Naive thymus-derived CD8-positive, alpha-beta T cell (primary cell): ENCODE results near the gene IRAK1BP1. TPM values are rescaled to one million over a fixed set of nuclear protein-coding genes. Genes with fewer than 3 reads are reported as not detected.
"Not testable (repeated sequence)": the region's sequence is repeated elsewhere in the genome, so short reads cannot be mapped to it uniquely, and the experiment has no call there.

Experiments used
- ATAC-seq, 2 donors: fragments of 150-1000 bp; cut with Tn5 transposase in 1 of 2; sonication (Bioruptor Pico), chemical (Tn5 transposase) in 1 of 2; 1 replicate in 1 of 2; 2 replicates in 1 of 2; pipeline ENCODE4 v1.10.0; 2021; ENCODE audit warnings: mild to moderate bottlenecking in 2 of 2, moderate library complexity in 2 of 2
- POLR2A ChIA-PET: fragments of 350-600 bp; sonication (Branson Sonifier 250); formaldehyde crosslinking; loops from one replicate; lab custom pipeline; 2021; ENCODE audit warnings: antibody characterized with exemption; lab: Charles Lee
- DNase-seq, 10 donors: peaks; one replicate each; pipeline versions ENCODE4 v3.0.0 to v3.0.0-alpha.2; 2020 to 2022
- H3K27ac Mint-ChIP-seq, 10 donors: one replicate each; pipeline ENCODE4 v1.8.0; 2020 to 2022; ENCODE audit warnings: mild to moderate bottlenecking in 10 of 10, mixed read lengths in 10 of 10, moderate library complexity in 4 of 10, inconsistent platforms in 1 of 10
- H3K27me3 Mint-ChIP-seq, 5 donors: one replicate each; pipeline ENCODE4 v1.8.0; 2021 to 2022; ENCODE audit warnings: mixed read lengths in 5 of 5
- H3K36me3 Mint-ChIP-seq, 3 donors: one replicate each; pipeline ENCODE4 v1.8.0; 2020 to 2022; ENCODE audit warnings: mixed read lengths in 3 of 3, mild to moderate bottlenecking in 2 of 3, inconsistent platforms in 1 of 3
- H3K4me1 Mint-ChIP-seq, 4 donors: one replicate each; pipeline ENCODE4 v1.8.0; 2021 to 2022; ENCODE audit warnings: mixed read lengths in 4 of 4
- H3K4me3 Mint-ChIP-seq, 10 donors: one replicate each; pipeline ENCODE4 v1.8.0; 2020 to 2022; ENCODE audit warnings: mild to moderate bottlenecking in 10 of 10, mixed read lengths in 10 of 10, moderate library complexity in 6 of 10, inconsistent platforms in 1 of 10
- H3K9me3 Mint-ChIP-seq, 9 donors: one replicate each; pipeline ENCODE4 v1.8.0; 2020 to 2022; ENCODE audit warnings: mixed read lengths in 9 of 9, mild to moderate bottlenecking in 3 of 9, inconsistent platforms in 1 of 9, moderate library complexity in 1 of 9
- polyA plus RNA-seq, 3 donors: library from polyadenylated mRNA; unstranded; fragments of 300-500 nt; fragmentation: Illumina TruSeq; gene quantifications; one replicate each; pipeline ENCODE4 v1.2.3, GENCODE V29; 2021
- total RNA-seq, 8 experiments: library from RNA in 2 of 8; stranded (reverse) in 2 of 8; gene quantifications; one replicate each; pipeline ENCODE4 v1.2.3 and lab custom pipeline; 2021 to 2026

The IRAK1BP1 gene
- total and polyA plus RNA-seq, 5 experiments from 2014 or later, result 1.5 to 5.2 (median 1.8) TPM

GRCh38 chr6:78909391-78909790 is 42.0 kb downstream of the IRAK1BP1 start:
- H3K9me3 Mint-ChIP-seq, result peaks cover 0 to 18% (median 0%) of the 10 kb centered on the region in 9 donors
- DNase-seq, result no peak
- no peak for ATAC-seq
- H3K4me1 Mint-ChIP-seq, result peaks cover 5 to 24% (median 18%) of the 10 kb centered on the region in 4 donors
- peaks cover 21 to 41% (median 28%) of the 10 kb centered on the region in 5 donors for H3K27me3 Mint-ChIP-seq
- POLR2A ChIA-PET, result no interaction called here
- peak overlapping the region in 2 of 10 donors; percentile 49 to 55 for H3K4me3 Mint-ChIP-seq
- H3K27ac Mint-ChIP-seq, result no peak overlapping the region
- H3K36me3 Mint-ChIP-seq, result peaks cover 27 to 35% (median 30%) of the 10 kb centered on the region in 3 donors

DNA sequence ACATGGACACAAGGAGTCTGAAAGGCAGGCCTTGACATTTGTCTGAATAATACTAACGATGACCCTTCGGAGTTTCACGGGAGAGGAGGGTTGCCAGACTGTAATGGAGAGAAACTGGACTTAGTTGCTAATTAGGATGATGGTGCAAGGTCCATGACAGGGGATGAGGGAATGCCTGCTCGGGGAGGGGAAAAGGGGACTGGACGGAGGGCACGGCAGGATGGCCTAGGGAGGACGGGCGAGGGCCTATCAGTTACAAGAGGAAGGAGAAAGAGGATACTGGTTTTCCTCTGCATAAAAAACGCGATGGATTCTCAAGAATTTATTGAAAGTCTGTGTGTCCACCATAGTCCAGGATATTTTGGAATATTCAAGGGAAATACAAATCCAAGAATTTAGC is 42.7 kb downstream of the IRAK1BP1 start:
- POLR2A ChIA-PET, result no interaction called here
- Mint-ChIP-seq H3K27ac (no peak overlapping the region), H3K4me3 (peak overlapping the region in 8 of 10 donors; percentile 2 to 57 (median 46)), H3K9me3 (peaks cover 0 to 18% (median 0%) of the 10 kb centered on the region in 9 donors), H3K4me1 (peaks cover 5 to 24% (median 18%) of the 10 kb centered on the region in 4 donors), H3K36me3 (peaks cover 27 to 35% (median 30%) of the 10 kb centered on the region in 3 donors), H3K27me3 (peaks cover 21 to 41% (median 28%) of the 10 kb centered on the region in 5 donors)
- DNase-seq (no peak), ATAC-seq (no peak)

- Mint-ChIP-seq H3K9me3 (peaks cover under 1 to 21% (median 4%) of the 10 kb centered on the region in 9 donors), H3K4me3 (peak overlapping the region; percentile 13 to 69 (median 52)), H3K27me3 (peaks cover 21 to 41% (median 28%) of the 10 kb centered on the region in 5 donors), H3K36me3 (peaks cover 31 to 35% (median 31%) of the 10 kb centered on the region in 3 donors), H3K4me1 (peaks cover 5 to 24% (median 18%) of the 10 kb centered on the region in 4 donors), H3K27ac (peak overlapping the region in 1 of 10 donors; percentile 5)
- ATAC-seq (no peak), DNase-seq (no peak)
- POLR2A ChIA-PET, result no interaction called here
Observed at GRCh38 chr6:78910591-78911171, 43.3 kb downstream of the IRAK1BP1 start.

DNA sequence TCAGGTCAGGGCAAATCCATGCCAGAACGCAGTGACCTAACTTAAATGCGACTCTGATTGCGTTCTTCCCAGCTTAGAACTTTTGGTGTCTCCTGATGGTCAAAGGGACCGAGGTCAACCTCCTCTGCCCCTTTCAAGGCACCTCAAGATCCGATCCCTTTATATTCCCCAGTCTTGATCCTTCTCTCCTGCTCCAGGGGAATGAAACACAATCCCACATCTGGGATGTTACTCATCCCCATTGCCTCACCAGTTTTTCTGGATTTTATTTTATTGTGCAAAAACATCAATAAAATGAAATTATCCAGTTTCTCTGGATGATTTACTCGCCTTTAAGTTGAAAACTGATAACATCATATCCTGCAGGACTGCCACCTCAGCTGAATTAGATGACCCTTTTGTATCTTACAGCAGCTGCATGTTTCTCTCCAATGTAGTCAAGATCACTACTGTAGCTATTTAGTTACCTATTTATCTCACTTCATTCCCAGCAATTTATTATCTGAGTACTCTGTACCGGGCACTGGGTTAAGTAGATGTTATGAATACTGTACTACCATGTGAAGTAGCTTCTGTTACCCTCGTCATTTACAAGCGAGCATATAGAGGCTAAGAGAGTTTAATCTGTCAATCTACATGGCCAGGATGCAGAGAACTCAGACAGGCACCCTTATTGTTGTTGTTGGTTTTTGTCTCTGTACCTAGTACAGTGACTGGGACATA is 44.0 kb downstream of the IRAK1BP1 start:
- ATAC-seq (no peak), DNase-seq (no peak)
- Mint-ChIP-seq H3K27ac (peak overlapping the region in 1 of 10 donors; percentile 5), H3K9me3 (peaks cover 4 to 28% (median 11%) of the 10 kb centered on the region in 9 donors), H3K4me3 (peak overlapping the region in 9 of 10 donors; percentile 1 to 69 (median 51)), H3K27me3 (peaks cover 21 to 41% (median 28%) of the 10 kb centered on the region in 5 donors), H3K36me3 (peaks cover 26 to 38% (median 33%) of the 10 kb centered on the region in 3 donors), H3K4me1 (peaks cover 5 to 24% (median 18%) of the 10 kb centered on the region in 4 donors)
- POLR2A ChIA-PET, result no interaction called here

DNA sequence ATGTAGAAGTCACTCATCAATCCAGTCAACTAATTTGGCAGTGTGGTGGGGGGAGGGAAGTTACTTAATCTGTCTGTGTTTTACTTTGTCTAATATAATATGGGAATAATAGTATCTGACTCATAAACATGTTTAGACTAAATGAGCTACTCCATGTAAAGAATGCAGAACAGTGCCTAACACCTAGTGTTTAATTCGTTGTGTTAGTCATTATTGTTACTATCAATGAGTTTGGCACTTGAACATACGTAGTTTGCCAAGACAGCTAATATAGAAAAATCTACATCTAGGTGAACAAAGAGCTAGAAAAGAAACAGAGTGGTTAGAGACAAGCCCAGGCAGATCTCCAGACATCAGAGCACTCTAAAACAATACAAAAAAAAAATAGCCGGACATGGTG is 49.1 kb downstream of the IRAK1BP1 start:
- H3K27ac Mint-ChIP-seq, result no peak overlapping the region
- peaks cover 13 to 58% (median 38%) of the 10 kb centered on the region in 9 donors for H3K9me3 Mint-ChIP-seq
- POLR2A ChIA-PET, result no interaction called here
- no peak overlapping the region for H3K4me3 Mint-ChIP-seq
- DNase-seq, result no peak
- H3K4me1 Mint-ChIP-seq, result peaks cover 0 to 2% (median under 1%) of the 10 kb centered on the region in 4 donors
- peaks cover 4 to 14% (median 10%) of the 10 kb centered on the region in 5 donors for H3K27me3 Mint-ChIP-seq
- ATAC-seq, result no peak
- H3K36me3 Mint-ChIP-seq, result peaks cover 0 to 45% (median 24%) of the 10 kb centered on the region in 3 donors

DNA sequence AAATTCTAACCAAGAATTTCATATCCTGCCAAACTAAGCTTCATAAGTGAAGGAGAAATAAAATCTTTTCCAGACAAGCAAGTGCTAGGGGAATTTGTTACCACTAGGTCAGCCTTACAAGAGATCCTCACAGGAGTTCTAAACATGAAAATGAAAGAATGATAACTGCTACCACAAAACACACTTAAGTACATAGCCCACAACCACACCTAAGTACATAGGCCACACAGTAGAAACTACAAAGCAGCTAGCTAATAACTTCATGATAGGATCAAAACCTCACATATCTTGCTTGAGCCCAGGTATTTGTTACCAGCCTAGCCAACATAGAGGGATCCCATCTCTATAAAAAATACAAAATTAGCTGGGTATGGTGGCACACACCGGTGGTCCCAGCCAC is 50.4 kb downstream of the IRAK1BP1 start:
- no peak overlapping the region for H3K27ac Mint-ChIP-seq
- H3K27me3 Mint-ChIP-seq, result peaks cover 0 to 5% (median 0%) of the 10 kb centered on the region in 5 donors
- peaks cover 0 to 46% (median 26%) of the 10 kb centered on the region in 3 donors for H3K36me3 Mint-ChIP-seq
- no peak for ATAC-seq
- H3K9me3 Mint-ChIP-seq, result peaks cover 16 to 71% (median 43%) of the 10 kb centered on the region in 9 donors
- no peaks in the 10 kb centered on the region for H3K4me1 Mint-ChIP-seq
- no peak for DNase-seq
- H3K4me3 Mint-ChIP-seq, result no peak overlapping the region
- POLR2A ChIA-PET, result no interaction called here

DNA sequence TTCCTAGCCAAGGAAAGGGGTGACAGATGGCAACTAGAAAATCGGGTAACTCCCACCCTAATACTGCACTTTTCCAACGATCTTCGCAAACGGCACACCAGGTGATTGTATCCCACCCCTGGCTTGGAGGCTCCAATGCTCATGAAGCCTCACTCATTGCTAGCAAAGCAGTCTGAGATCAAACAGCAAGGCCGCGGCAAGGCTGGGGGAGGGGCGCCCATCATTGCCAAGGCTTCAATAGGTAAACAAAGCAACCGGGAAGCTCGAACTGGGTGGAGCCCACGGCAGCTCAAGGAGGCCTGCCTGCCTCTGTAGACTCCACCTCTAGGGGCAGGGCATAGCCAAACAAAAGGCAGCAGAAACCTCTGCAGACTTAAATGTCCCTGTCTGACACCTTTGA is 53.8 kb downstream of the IRAK1BP1 start:
- H3K27me3 Mint-ChIP-seq, H3K27ac Mint-ChIP-seq, H3K4me1 Mint-ChIP-seq, POLR2A ChIA-PET, H3K4me3 Mint-ChIP-seq, ATAC-seq: not testable (repeated sequence)
- Mint-ChIP-seq H3K9me3 (peaks cover 17 to 96% (median 52%) of the 10 kb centered on the region in 9 donors), H3K36me3 (peaks cover 0 to 42% (median 21%) of the 10 kb centered on the region in 3 donors)
- peak in 1 of 10 donors; percentile 63 for DNase-seq

GRCh38 chr6:78925317-78925716 is 58.0 kb downstream of the IRAK1BP1 start:
- no peak for DNase-seq
- POLR2A ChIA-PET, result no interaction called here

GRCh38 chr6:78935553-78935952 is 68.2 kb downstream of the IRAK1BP1 start:
- POLR2A ChIA-PET, result no interaction called here
- DNase-seq (no peak), ATAC-seq (no peak)
- Mint-ChIP-seq H3K4me1 (no peaks in the 10 kb centered on the region), H3K27ac (no peak overlapping the region), H3K4me3 (no peak overlapping the region), H3K36me3 (peaks cover 7 to 24% (median 23%) of the 10 kb centered on the region in 3 donors), H3K27me3 (no peaks in the 10 kb centered on the region), H3K9me3 (peaks cover 0 to 30% (median 13%) of the 10 kb centered on the region in 9 donors)

More at GRCh38 chr6:78925317-78925716, 58.0 kb downstream of the IRAK1BP1 start:
- ATAC-seq, result no peak
- Mint-ChIP-seq H3K27me3 (no peaks in the 10 kb centered on the region), H3K9me3 (peaks cover 22 to 88% (median 63%) of the 10 kb centered on the region in 9 donors), H3K36me3 (peaks cover 0 to 44% (median 12%) of the 10 kb centered on the region in 3 donors), H3K4me1 (peaks cover 0 to 2% (median 0%) of the 10 kb centered on the region in 4 donors), H3K4me3 (no peak overlapping the region), H3K27ac (no peak overlapping the region)

DNA sequence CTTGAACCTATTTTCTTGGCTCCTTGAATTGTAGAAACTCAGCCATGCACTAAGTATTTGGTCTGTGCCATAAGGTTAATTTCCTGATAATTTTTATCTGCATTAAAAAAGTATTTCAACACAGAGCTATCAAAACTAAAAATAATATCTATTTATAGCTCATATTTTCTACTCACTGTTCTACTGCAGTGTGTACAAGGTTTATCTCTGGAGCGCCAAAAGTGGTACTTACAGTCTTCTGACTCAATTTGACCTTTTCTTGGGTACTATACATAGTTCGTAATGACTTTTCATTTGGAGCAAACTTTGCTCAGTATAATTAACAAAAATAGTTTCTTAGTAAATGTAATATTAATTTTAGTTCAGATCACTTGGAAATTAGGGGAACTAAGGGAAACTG is 69.2 kb downstream of the IRAK1BP1 start:
- Mint-ChIP-seq H3K27me3 (no peaks in the 10 kb centered on the region), H3K4me1 (no peaks in the 10 kb centered on the region), H3K36me3 (peaks cover 14 to 33% (median 32%) of the 10 kb centered on the region in 3 donors), H3K27ac (no peak overlapping the region), H3K4me3 (no peak overlapping the region), H3K9me3 (peaks cover 0 to 29% (median 13%) of the 10 kb centered on the region in 9 donors)
- ATAC-seq (no peak), DNase-seq (no peak)
- POLR2A ChIA-PET, result no interaction called here

GRCh38 chr6:78942446-78942845 is 75.1 kb downstream of the IRAK1BP1 start:
- no peak overlapping the region for H3K27ac Mint-ChIP-seq
- H3K4me3 Mint-ChIP-seq, result no peak overlapping the region
- ATAC-seq, result no peak
- POLR2A ChIA-PET, result no interaction called here
- no peaks in the 10 kb centered on the region for H3K9me3 Mint-ChIP-seq
- peaks cover 27 to 77% (median 64%) of the 10 kb centered on the region in 3 donors for H3K36me3 Mint-ChIP-seq
- DNase-seq, result no peak
- no peaks in the 10 kb centered on the region for H3K27me3 Mint-ChIP-seq
- H3K4me1 Mint-ChIP-seq, result peaks cover 0 to 2% (median 0%) of the 10 kb centered on the region in 4 donors

GRCh38 chr6:78947529-78947928 is 80.2 kb downstream of the IRAK1BP1 start:
- ATAC-seq, result no peak
- H3K4me3 Mint-ChIP-seq, result no peak overlapping the region
- peak overlapping the region in 1 of 10 donors; percentile 83 for H3K27ac Mint-ChIP-seq
- peaks cover 48 to 88% (median 77%) of the 10 kb centered on the region in 3 donors for H3K36me3 Mint-ChIP-seq
- no peak for DNase-seq
- H3K27me3 Mint-ChIP-seq, result no peaks in the 10 kb centered on the region
- H3K4me1 Mint-ChIP-seq, result peaks cover 0 to 4% (median 0%) of the 10 kb centered on the region in 4 donors
- POLR2A ChIA-PET, result no interaction called here
- H3K9me3 Mint-ChIP-seq, result peaks cover 0 to 23% (median 13%) of the 10 kb centered on the region in 9 donors

- Mint-ChIP-seq H3K9me3 (peaks cover 0 to 25% (median 14%) of the 10 kb centered on the region in 9 donors), H3K4me1 (peaks cover 0 to 4% (median 0%) of the 10 kb centered on the region in 4 donors), H3K4me3 (no peak overlapping the region), H3K27ac (no peak overlapping the region), H3K27me3 (no peaks in the 10 kb centered on the region), H3K36me3 (peaks cover 53 to 91% (median 80%) of the 10 kb centered on the region in 3 donors)
- DNase-seq, result no peak
- ATAC-seq, result no peak
- POLR2A ChIA-PET, result no interaction called here
Observed at GRCh38 chr6:78947962-78948361, 80.6 kb downstream of the IRAK1BP1 start.
